Cardiac septum (tissue), 1 donor: ENCODE results near the gene TAB3. TPM values are rescaled to one million over a fixed set of nuclear protein-coding genes. Genes with fewer than 3 reads are reported as not detected.

Experiments used
- DNase-seq: peaks from one replicate; pipeline ENCODE4 v3.0.0-alpha.2; 2020; ENCODE audit warnings: low spot score
- intact Hi-C: fragments of 100-400 bp; cut with DNase I; formaldehyde crosslinking; loops from one replicate; pipeline ENCODE4 v1.14.0; 2022
- total RNA-seq: library from RNA; stranded (reverse); fragmentation: NEBNext Ultra II Directional; extraction: Animal tissue kit (Norgen Biotek cat#: 25700); gene quantifications from one replicate; pipeline ENCODE4 v1.2.1, GENCODE V29; 2021
- donor health status: DM: no; HTN: no; CAD: no.

Gene TAB3
- total RNA-seq, 1 donor from 2014 or later, result 16.1 TPM

DNA sequence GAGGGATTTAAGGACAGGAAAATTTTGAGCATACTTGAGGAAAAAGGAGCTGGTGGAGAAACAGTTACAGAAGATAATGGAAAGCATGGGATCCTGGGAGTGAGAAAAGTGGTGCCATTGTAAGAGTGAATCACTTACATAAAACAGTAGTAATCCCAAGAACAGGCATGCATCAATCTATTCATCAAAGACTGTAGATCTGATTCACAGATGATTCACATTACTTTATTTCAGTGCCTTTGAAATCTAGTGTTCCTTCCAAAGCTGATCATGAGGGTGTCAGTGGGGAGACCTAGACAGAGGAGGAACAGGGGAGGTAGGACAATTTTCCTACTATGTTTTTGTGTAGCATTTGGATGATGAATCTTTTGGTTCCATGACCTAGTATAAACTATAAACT lies 102.7 kb downstream of the TAB3 start:
- DNase-seq, result no peak
- intact Hi-C loops, result no loop called here

DNA sequence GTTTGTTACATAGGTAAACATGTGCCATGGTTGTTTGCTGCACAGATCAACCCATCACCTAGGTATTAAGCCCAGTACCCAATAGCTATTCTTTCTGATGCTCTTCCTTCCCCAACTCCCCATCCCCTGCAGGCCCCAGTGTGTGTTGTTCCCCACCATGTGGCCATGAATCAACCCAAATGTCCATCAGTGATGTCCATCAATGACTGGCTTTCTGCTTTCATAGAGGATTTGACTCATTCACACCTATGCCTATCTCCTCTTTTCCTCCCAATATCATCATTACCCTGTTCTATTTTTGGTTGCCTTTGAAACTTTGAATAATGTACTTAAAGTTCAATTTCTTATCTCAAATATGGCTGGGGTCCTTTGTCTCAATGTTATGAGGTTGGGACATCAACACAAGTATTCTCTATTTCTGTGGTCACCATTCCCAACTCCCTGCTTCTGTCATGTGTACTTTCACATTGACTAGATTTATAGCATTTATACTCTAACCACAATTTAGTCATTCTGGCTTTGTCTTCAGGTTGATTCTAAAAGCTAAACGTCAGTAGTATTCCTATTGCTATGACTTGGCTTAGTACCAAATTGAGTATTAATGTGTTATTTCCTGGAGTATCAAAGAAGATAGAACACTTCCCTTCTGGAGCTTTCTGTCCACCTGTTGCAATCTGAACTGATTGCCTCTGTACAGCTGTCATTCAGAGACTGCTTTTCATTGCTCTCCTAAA lies 107.2 kb downstream of the TAB3 start:
- peak; percentile 27 for DNase-seq
- intact Hi-C loops, result no loop called here

DNA sequence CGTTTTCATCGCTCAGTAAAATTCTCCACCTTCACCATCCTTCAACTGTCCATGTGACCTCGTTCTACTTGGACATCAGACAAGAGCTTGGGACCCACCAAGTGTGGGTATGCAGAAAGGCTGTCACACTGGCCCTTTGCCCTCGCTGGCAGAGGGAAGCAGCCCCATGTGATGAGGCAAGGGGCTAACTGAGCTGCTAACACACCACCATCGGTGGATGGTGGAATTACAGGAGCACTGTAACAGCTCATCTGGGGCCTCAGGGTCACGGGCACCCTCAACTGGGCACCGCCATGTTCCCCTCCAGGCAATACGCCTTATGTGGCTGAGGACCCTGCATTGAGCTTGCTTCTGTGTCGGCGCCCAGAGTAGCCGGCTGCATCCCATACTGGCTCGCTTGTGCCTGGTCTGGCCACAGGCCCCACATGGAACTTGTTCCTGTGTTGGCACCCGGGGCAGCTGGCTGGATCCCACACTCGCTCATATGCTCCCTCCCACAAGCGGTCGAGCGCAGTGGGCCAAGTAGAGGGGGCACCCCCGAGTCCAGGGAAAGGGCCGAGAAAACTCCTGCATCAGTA lies 109.5 kb downstream of the TAB3 start:
- peak; percentile 35 for DNase-seq
- intact Hi-C loops, result no loop called here

DNA sequence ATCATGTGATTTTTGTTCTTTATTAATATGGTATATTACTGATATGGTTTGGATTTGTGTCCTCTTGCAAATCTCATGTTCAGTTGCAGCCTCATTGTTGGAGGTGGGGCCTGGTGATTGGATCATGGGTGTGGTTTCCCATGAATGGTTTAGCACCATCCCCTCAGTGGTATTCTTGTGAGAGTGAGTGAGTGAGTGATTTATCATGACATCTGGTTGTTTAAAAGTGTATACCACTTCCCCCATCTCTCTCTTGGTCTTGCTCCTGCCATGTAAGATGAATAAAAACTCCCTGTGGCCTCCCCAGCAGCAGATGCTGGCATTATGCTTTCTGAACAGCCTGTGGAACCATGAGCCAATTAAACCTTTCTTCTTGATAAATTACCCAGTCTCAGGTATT lies 111.5 kb downstream of the TAB3 start:
- DNase-seq, result no peak
- intact Hi-C loops, result no loop called here

Other genes starting within 250 kb of the TAB3 start
- gene GK, start 235.8 kb downstream of the TAB3 start, total RNA-seq, result 8.7 TPM
- not detected for gene FTHL17, start 182.8 kb upstream of the TAB3 start, total RNA-seq